ENCODE measurements around the gene LDLRAD4.

The LDLRAD4 gene

DNA sequence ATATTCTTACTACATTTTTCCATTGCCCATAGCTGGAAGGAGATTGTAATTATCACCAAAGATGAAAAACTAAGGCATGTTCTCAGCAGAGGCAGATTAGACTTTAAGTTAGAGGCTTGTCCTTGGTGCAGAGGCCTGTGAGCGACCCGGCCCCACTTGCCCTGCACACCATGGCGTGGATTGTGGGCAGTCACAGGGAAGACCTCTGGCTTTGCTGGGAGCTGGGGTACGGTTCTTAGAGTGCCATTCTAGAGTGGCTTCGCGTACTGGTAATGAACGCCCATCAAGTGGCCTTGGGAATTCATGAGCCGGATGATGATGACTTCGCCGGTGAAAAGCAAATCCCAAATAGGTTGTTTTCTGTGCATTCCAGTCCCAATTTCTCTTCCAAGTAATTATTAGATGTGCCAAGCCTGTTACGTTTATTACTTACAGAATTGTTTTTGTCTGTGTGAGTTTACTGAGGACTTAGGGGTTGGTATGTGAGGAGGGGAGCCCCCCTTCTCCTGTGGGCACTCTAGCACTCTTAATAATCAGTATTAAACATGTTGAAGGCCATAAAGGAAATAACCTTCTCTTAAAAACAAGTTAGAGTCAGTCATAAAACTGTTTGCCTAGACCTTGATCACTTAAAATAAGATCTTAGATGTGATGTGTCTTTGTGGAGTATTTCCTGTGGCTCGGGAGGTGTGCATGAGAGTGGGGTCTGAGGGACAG is 90.6 kb downstream of the LDLRAD4 start:
- DNase-seq (ENCODE audit: low spot score), result no peak

DNA sequence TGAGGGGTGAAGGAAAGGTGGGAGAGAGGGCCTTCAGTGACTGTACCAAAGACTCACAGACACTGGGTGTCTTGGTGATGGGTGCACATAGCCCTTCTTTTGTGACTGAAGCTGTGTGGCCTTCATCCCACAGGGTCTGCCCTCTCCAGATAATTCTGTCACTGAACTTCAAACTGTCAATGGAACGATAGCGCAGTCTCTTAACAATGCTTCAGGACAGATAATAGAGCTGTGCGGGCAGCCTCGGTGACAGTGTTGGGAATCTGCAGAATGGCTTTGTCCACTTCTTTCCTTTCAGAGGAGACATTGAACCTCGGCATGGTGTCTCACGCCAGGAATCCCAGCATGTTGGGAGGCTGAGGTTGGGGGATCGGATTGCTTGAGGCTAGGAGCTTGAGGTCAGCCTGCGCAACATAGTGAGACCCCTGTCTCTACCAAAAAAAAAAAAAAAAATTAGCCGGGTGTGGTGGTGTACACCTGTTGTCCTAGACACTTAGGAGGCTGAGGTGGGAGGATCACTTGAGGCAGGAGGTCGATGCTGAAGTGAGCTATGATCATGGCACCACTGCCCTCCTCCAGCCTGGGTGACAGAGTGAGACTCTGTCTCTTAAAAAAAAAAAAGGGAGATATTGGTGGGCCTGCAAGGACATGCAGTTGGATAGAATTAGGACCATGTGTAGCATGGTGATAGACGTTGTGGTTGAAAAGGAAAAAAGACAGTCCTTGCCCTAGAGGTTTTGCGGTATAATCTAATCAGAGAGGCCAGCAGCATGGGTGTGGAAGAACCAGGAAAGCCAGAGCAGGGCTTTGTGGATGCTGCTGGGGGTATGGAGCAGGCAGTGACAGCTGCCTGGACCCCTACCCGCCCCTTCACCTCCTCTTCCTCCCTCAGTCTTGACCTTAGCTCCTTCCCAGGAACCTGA is 91.4 kb downstream of the LDLRAD4 start:
- no peak for DNase-seq (ENCODE audit: low spot score)

- DNase-seq (ENCODE audit: low spot score), result no peak
Observed at GRCh38 chr18:13311193-13311592, 92.6 kb downstream of the LDLRAD4 start.

DNA sequence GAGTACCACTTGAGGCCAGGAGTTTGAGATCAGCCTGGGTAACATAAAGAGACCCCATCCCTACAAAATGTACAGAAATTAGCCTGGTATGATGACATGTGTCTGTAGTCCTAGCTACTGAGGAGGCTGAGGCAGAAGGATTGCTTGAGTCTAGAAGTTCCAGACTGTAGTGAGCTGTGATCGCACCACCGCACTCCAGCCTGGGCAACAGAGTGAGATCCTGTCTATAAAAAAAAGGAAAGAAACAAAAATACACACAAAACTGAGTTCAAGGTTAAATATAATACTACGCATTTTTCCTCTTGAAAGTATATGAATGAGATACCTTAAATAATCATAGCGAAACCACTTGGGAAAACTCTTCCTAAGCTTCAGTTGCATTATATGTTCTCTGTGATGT is 94.0 kb downstream of the LDLRAD4 start:
- no peak for DNase-seq (ENCODE audit: low spot score)

- no peak for DNase-seq (ENCODE audit: low spot score)
Observed at GRCh38 chr18:13313006-13313686, 94.6 kb downstream of the LDLRAD4 start.

DNA sequence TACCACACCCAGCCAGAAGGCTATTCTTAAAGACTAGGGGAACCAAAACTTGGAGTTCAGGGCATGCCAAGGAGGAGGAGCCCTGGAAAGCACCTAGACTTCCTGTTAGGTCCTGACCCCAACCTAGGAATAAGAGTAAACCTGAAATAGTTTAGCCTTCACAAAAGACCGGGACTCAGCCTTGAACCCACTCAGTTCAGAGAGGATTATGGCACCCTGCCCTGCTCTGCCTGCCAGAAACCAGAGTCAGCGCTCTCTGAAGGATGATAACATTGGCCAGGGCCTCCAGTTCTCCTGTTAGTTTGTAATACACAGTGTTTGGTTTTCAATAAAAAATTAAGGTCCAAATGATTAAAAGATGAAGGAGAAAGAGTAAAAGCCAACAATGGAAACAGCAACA is 96.4 kb downstream of the LDLRAD4 start:
- DNase-seq (ENCODE audit: low spot score), result no peak

GRCh38 chr18:13316063-13316462 is 97.5 kb downstream of the LDLRAD4 start:
- DNase-seq (ENCODE audit: low spot score), result no peak

DNA sequence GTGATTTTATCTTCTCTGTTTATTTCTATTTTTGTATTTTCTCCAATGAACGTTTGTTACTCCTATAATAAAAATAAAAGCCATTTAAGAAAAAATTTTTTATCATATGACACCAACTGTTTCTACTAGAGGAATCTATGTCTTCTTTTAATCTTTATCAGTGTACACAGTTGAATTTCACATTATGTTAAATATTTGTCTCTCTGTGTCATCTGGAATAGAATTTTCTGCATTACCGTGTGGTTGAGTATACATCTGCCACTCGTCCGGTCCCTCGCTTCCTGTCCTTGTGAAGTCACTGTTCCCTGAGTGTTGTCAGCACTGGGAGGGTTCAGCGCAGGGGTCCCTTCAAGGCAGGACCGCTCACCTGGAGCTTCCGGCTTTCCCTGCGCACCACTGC is 99.2 kb downstream of the LDLRAD4 start:
- DNase-seq (ENCODE audit: low spot score), result no peak

- DNase-seq (ENCODE audit: low spot score), result no peak
Observed at GRCh38 chr18:13318731-13319501, 100.4 kb downstream of the LDLRAD4 start.

GRCh38 chr18:13319629-13320028 is 101.1 kb downstream of the LDLRAD4 start:
- DNase-seq (ENCODE audit: low spot score), result no peak

DNA sequence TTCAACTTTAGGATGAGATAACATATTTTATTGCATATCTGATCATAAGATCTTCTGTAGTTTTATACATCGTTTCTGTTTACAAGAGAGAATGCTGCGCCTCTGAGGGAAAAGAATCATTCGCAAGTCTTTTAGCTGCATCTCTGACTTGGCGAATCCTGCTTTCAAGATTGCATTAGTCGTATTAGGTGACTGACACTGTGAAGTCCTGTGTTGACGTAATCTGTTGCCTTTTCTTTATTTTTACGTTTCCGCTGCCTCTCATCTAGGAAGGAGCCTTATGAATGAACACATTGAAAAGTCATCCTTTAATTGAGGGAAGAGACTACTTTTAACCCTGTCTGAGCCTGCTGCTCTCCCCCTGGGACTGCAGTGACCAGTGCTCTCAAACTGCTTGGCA is 101.5 kb downstream of the LDLRAD4 start:
- no peak for DNase-seq (ENCODE audit: low spot score)

DNA sequence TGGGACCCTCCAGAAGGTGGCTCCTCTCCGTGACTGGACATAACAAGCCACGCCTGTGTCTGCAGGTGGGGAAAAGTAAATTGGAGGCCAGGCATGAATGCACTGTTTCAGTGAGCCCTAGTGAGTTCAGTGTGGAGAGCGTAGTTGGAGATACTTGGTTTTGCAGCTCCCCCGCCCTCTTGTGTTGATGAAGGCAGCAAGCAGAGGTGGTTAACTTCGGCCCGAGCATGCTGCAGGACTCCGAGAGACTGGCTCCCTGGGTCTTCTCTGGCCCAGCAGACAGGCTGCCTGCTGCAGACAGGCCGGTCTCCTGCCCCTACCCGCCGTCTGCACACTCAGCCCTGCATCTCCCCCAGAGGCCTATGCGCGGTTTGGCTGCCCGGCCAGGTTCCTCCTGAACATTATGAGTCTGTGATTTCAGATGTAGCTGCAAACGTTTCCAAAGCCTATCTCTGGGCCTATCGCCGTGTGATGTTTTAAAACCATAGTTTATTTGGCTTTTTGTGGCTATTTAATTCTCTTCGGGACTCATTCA is 102.4 kb downstream of the LDLRAD4 start:
- DNase-seq (ENCODE audit: low spot score), result no peak

DNA sequence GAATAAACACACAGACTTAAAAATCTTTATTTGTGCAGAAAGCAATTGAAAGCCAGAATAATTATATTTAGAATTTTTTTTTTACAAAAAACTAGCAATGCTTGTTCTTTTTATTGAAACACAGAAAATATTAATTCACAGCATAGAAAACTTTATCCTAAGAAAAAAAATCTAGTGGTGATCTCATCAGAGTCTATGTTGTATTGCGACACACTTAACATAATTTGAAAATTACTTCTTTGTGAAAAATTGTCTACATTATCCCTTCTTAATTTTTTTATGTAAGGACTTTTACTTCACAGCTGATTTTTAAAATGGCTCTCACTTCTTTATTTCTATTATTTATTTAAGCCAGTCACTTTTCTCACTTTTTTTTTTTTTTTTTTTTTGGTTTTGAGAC is 103.4 kb downstream of the LDLRAD4 start:
- no peak for DNase-seq (ENCODE audit: low spot score)

DNA sequence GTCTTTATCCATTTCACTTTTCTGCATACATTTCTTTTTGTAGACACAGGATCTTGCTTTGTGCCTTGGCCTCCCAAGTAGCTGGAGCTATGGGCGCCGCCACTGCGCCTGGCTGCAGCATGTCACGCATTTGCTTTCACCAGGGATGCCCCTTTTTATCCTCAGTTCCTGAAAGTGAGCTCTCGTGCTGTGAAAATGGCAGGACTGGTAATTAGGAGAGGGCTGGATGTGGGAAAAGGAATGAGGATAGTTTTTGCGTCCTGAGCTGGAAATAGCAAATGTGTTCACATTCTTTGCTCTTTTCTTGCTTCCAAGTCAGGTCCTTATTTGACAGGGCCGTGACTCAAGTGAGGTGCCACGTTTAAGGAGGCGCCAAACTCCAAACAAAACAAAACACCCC is 104.6 kb downstream of the LDLRAD4 start:
- no peak for DNase-seq (ENCODE audit: low spot score)

GRCh38 chr18:13324880-13325279 is 106.3 kb downstream of the LDLRAD4 start:
- no peak for DNase-seq (ENCODE audit: low spot score)

DNA sequence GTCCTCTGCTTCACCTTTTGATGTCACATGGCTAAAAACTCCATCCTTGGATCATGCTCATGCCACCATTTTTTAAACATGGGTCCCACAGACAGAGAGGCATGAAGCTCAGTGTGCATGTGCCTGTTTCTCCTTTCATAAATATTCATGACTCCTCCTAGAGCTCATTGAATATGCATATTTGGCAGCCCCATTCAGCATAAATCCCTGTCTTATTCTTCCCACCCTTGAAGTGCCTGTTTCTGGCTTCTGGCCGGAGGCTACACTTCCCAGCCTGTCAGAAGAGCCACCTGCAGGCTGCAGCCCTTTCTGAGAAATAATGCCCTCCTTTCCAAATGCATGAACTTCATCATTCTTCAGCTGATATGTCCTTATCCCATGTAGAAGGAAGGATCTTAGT is 109.7 kb downstream of the LDLRAD4 start:
- DNase-seq (ENCODE audit: low spot score), result no peak

DNA sequence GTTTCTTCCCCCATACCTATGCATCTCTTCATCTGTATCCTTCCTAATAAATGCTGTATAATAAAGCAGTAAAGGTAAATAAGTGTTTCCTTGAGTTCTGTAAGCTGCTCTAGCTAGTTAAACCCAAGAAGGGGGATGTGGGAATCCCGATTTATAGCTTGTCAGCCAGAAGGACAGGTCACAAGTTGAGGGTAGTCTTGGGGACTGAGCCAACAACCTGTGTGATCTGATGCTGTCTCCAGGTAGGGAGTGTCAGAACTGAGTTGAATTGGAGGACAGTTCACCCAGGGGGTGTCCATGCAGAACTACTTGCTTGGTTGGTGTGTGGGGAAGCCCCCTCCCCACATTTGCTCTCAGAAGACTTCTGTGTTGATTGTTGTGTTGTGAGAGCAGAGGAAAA is 112.4 kb downstream of the LDLRAD4 start:
- no peak for DNase-seq (ENCODE audit: low spot score)

GRCh38 chr18:13331846-13332245 is 113.3 kb downstream of the LDLRAD4 start:
- DNase-seq (ENCODE audit: low spot score), result no peak

DNA sequence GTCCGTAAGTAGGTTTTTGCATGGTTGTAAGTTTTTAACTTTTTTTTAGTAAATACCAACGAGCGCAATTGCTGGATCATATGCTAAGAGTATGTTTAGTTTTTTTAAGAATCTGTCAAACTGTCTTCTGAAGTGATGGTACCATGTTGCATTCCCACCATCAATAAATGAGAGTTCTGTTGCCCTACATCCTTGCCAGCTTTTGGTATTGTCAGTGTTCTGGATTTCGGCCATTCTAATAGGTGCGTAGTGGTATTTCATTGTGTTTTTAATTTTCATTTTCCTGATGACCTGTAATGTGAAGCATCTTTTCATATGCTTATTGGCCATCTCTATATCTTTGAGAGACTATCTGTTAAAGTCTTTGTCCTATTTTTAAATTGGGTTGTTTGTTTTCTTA is 114.3 kb downstream of the LDLRAD4 start:
- no peak for DNase-seq (ENCODE audit: low spot score)

GRCh38 chr18:13335903-13336302 is 117.3 kb downstream of the LDLRAD4 start:
- DNase-seq (ENCODE audit: low spot score), result no peak

DNA sequence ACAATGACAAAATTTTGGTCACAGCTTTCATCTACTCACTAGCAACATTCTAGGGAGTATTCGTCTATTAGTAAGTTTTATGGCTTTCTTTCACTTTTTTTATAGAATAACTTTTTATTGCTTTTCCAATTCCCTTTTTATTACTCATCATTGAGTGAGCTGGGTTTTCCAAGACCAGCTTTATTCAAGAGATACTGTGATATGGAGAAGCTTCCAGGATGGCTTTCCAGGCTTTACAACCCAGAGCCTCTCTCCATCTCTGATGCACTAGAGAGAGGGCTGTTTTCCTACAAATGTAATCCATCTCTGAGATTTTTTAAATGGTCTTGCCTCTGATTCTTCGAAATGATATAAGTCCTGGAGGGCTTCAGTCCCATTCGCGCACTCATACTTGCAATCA is 118.3 kb downstream of the LDLRAD4 start:
- DNase-seq (ENCODE audit: low spot score), result no peak

GRCh38 chr18:13337369-13337768 is 118.8 kb downstream of the LDLRAD4 start:
- no peak for DNase-seq (ENCODE audit: low spot score)

All from HuH-7.5 (cell line).